ENCODE measurements around the gene LIM2. TPM values are rescaled to one million over a fixed set of nuclear protein-coding genes. Genes with fewer than 3 reads are reported as not detected.
"Not testable (repeated sequence)": the region's sequence is repeated elsewhere in the genome, so short reads cannot be mapped to it uniquely, and the experiment has no call there.

LIM2 gene
- total and polyA plus RNA-seq, 2 experiments from 2014 or later: not detected

GRCh38 chr19:51417107-51417809 is 29.5 kb upstream of the LIM2 start, which contains the start of gene SIGLEC10:
TSS of gene SIGLEC10 (minus strand) at chr19:51417642. CDS start at chr19:51417581, 61 bp downstream.
- Histone ChIP-seq H3K36me3 (no peaks in the 10 kb centered on the region), H3K4me3 (no peak within 1 kb of the TSS), H3K27ac (no peak within 1 kb of the TSS), H3K27me3 (peaks cover 11% of the 10 kb centered on the region), H3K4me1 (ENCODE audit: low read depth) (no peaks in the 10 kb centered on the region), H3K9me3 (ENCODE audit: low read depth) (no peaks in the 10 kb centered on the region)
- no peak for TF ChIP-seq CTCF (IDR thresholded peaks at IDR 0.05; ENCODE audit: low read depth, low read length)
- DNase-seq (ENCODE audit: low read depth in 1 of 2, low spot score in 1 of 2): peak in 1 of 2 donors; percentile 23

GRCh38 chr19:51416422-51416821 is 28.6 kb upstream of the LIM2 start:
- not testable (repeated sequence) for DNase-seq (ENCODE audit: low read depth in 1 of 2, low spot score in 1 of 2); H3K4me1 ChIP-seq (ENCODE audit: low read depth); H3K27me3 ChIP-seq; H3K9me3 ChIP-seq (ENCODE audit: low read depth); H3K36me3 ChIP-seq; H3K4me3 ChIP-seq; H3K27ac ChIP-seq

- Histone ChIP-seq H3K9me3 (ENCODE audit: low read depth) (no peaks in the 10 kb centered on the region), H3K4me3 (no peak overlapping the region), H3K27ac (no peak overlapping the region), H3K36me3 (no peaks in the 10 kb centered on the region), H3K4me1 (ENCODE audit: low read depth) (no peaks in the 10 kb centered on the region), H3K27me3 (no peaks in the 10 kb centered on the region)
- no peak for TF ChIP-seq CTCF (IDR thresholded peaks at IDR 0.05; ENCODE audit: low read depth, low read length)
- DNase-seq (ENCODE audit: low read depth in 1 of 2, low spot score in 1 of 2): no peak
Measured at GRCh38 chr19:51415187-51415586, 27.4 kb upstream of the LIM2 start.

GRCh38 chr19:51410950-51411748 is 23.4 kb upstream of the LIM2 start:
- no peaks in the 10 kb centered on the region for H3K9me3 ChIP-seq (ENCODE audit: low read depth)
- no peaks in the 10 kb centered on the region for H3K36me3 ChIP-seq
- no peak for DNase-seq (ENCODE audit: low read depth in 1 of 2, low spot score in 1 of 2)
- H3K4me1 ChIP-seq (ENCODE audit: low read depth): no peaks in the 10 kb centered on the region
- no peaks in the 10 kb centered on the region for H3K27me3 ChIP-seq
- H3K27ac ChIP-seq: no peak overlapping the region
- no peak overlapping the region for H3K4me3 ChIP-seq
- TF ChIP-seq CTCF (IDR thresholded peaks at IDR 0.05; ENCODE audit: low read depth, low read length): no peak

GRCh38 chr19:51407511-51408131 is 19.8 kb upstream of the LIM2 start:
- no peaks in the 10 kb centered on the region for H3K36me3 ChIP-seq
- no peaks in the 10 kb centered on the region for H3K9me3 ChIP-seq (ENCODE audit: low read depth)
- H3K27me3 ChIP-seq: no peaks in the 10 kb centered on the region
- DNase-seq (ENCODE audit: low read depth in 1 of 2, low spot score in 1 of 2): peak; percentile 44 to 45
- H3K4me3 ChIP-seq: no peak overlapping the region
- no peak overlapping the region for H3K27ac ChIP-seq
- H3K4me1 ChIP-seq (ENCODE audit: low read depth): no peaks in the 10 kb centered on the region
- TF ChIP-seq CTCF (IDR thresholded peaks at IDR 0.05; ENCODE audit: low read depth, low read length): peak; percentile 62

Measured in cardiac muscle cell (in vitro differentiated cells and primary cell).